K562 (cell line): Measurements from ENCODE around the gene PDZD2. TPM values are rescaled to one million over a fixed set of nuclear protein-coding genes. Genes with fewer than 3 reads are reported as not detected.

ENCODE experiments used
- ATAC-seq: fragments of 200-7000 bp; cut with Tn5 transposase; 3 replicates; pipeline ENCODE4 v1.9.1; 2020; ENCODE audit warnings: moderate library complexity
- BruUV-seq: library from RNA; stranded (reverse); fragments of 400-500 nt; replicated peaks from 2 replicates; lab custom pipeline; 2021; lab: Mats Ljungman, UMichigan
- CTCF ChIA-PET: fragments of 300-600 bp; formaldehyde crosslinking; extraction: SDS; loops from one replicate; lab custom pipeline; 2021; ENCODE audit warnings: low intra/inter-chr PET ratio; lab: Yijun Ruan, JAX
- POLR2A ChIA-PET: fragments of 300-600, 350-650 bp; sonication (Branson Sonifier 250); formaldehyde crosslinking; extraction: SDS; loops from one replicate; lab custom pipeline; 2021; ENCODE audit warnings: antibody characterized with exemption, inconsistent platforms; lab: Yijun Ruan, JAX
- DNase-seq, 4 experiments: peaks; one replicate each; pipeline versions ENCODE4 v3.0.0 to v3.0.0-alpha.2; 2011 to 2018; ENCODE audit warnings: low spot score in 3 of 4, mixed read lengths in 3 of 4; ENCODE audit errors: extremely low read depth in 1 of 4
- FAIRE-seq: peaks from 2 replicates; lab custom pipeline; 2011; peaks lifted over from hg19 to GRCh38; lab: Jason Lieb, UNC
- H2AFZ ChIP-seq: 2 replicates; pipeline ENCODE4 v1.6.0; 2011; ENCODE audit warnings: low read depth, low read length, control low read depth, inconsistent platforms
- H3K27ac ChIP-seq: fragments of 200-600 bp; 3 replicates; pipeline ENCODE4 v1.8.0; 2011; ENCODE audit warnings: low read depth, mild to moderate bottlenecking, control low read depth, inconsistent platforms, low read length, moderate library complexity, mixed read lengths; ENCODE audit errors: extremely low read depth
- H3K27me3 ChIP-seq, 2 experiments: fragments of 300-600 bp in 1 of 2; 2 replicates in 1 of 2; 3 replicates in 1 of 2; pipeline versions ENCODE4 v1.6.0 to v1.8.0; 2011; ENCODE audit warnings: inconsistent platforms in 2 of 2, low read length in 2 of 2, mild to moderate bottlenecking in 1 of 2, mixed read lengths in 1 of 2, moderate library complexity in 1 of 2; ENCODE audit not compliant: control insufficient read depth in 2 of 2, insufficient read depth in 2 of 2
- H3K36me3 ChIP-seq: fragments of 300-600 bp; 3 replicates; pipeline ENCODE4 v1.8.0; 2011; ENCODE audit warnings: mild to moderate bottlenecking, low read length, inconsistent platforms; ENCODE audit not compliant: control insufficient read depth, insufficient read depth
- H3K4me1 ChIP-seq, 2 experiments: fragments of 200-600 bp in 1 of 2; replicated peaks in 1 of 2; 2 replicates in 1 of 2; 3 replicates in 1 of 2; pipeline versions ENCODE4 v1.5.1 to v1.8.0; 2011; ENCODE audit warnings: inconsistent platforms in 2 of 2, low read length in 2 of 2, mild to moderate bottlenecking in 1 of 2, mixed read lengths in 1 of 2, moderate library complexity in 1 of 2; ENCODE audit not compliant: control insufficient read depth in 2 of 2, insufficient read depth in 2 of 2
- H3K4me2 ChIP-seq: 2 replicates; pipeline ENCODE4 v1.6.1; 2011; ENCODE audit warnings: low read length, control low read depth, inconsistent platforms, mixed read lengths; ENCODE audit not compliant: insufficient read depth
- H3K4me3 ChIP-seq: fragments of 200-600 bp; sonication (generic), shearing (Covaris generic); 2 replicates; pipeline ENCODE4 v1.5.1; 2016; ENCODE audit warnings: control low read depth, inconsistent platforms
- H3K79me2 ChIP-seq: fragments of 200-600 bp; 3 replicates; pipeline ENCODE4 v1.8.0; 2011; ENCODE audit warnings: low read length, inconsistent platforms; ENCODE audit not compliant: control insufficient read depth, insufficient read depth
- H3K9ac ChIP-seq, 2 experiments: 2 replicates each; pipeline versions ENCODE4 v1.6.0 to v1.6.1; 2011; ENCODE audit warnings: low read depth in 2 of 2, low read length in 2 of 2, control low read depth in 1 of 2, inconsistent platforms in 1 of 2, mild to moderate bottlenecking in 1 of 2, mixed read lengths in 1 of 2; ENCODE audit not compliant: insufficient read depth in 1 of 2
- H3K9me1 ChIP-seq: one replicate; pipeline ENCODE4 v1.6.0; 2011; ENCODE audit warnings: inconsistent platforms, mild to moderate bottlenecking, low read length, moderate library complexity; ENCODE audit not compliant: control insufficient read depth, insufficient read depth
- H3K9me3 ChIP-seq: replicated peaks from 2 replicates; pipeline ENCODE4 v1.5.1; 2011; ENCODE audit warnings: low read depth, low read length, inconsistent platforms; ENCODE audit not compliant: control insufficient read depth, insufficient read depth
- H4K20me1 ChIP-seq: replicated peaks from 2 replicates; pipeline ENCODE4 v1.6.1; 2011; ENCODE audit warnings: low read length, inconsistent platforms, mixed read lengths; ENCODE audit not compliant: control insufficient read depth, insufficient read depth
- C11orf30 ChIP-seq: fragments of 450-650 bp; IDR thresholded peaks from 2 replicates; pipeline ENCODE4 v1.6.1; 2016; ENCODE audit warnings: low read depth, mild to moderate bottlenecking
- ERF ChIP-seq: fragments of 450-650 bp; formaldehyde crosslinking; IDR thresholded peaks from 2 replicates; pipeline ENCODE4 v1.4.0; 2020; ENCODE audit warnings: mild to moderate bottlenecking, mixed read lengths
- GATAD2B ChIP-seq: fragments of 450-650 bp; IDR thresholded peaks from 2 replicates; pipeline ENCODE4 v1.6.1; 2017; ENCODE audit warnings: mild to moderate bottlenecking, borderline replicate concordance
- GTF2A2 ChIP-seq: IDR thresholded peaks from 2 replicates; pipeline ENCODE4 v1.6.1; 2016; ENCODE audit warnings: mild to moderate bottlenecking, missing genetic modification characterization, missing compliant biosample characterization
- HSF4 ChIP-seq: fragments of 250-450 bp; sonication (Bioruptor Pico); IDR thresholded peaks from 2 replicates; pipeline ENCODE4 v2.1.2; 2022; ENCODE audit warnings: mild to moderate bottlenecking, moderate library complexity, borderline replicate concordance
- KLF10 ChIP-seq: fragments of 250-450 bp; sonication (Bioruptor Pico); IDR thresholded peaks from 2 replicates; pipeline ENCODE4 v1.6.1; 2021; ENCODE audit warnings: matching md5 sums
- NR4A1 ChIP-seq, 2 experiments: fragments of 250-450 bp in 1 of 2; fragments of 450-650 bp in 1 of 2; sonication (Bioruptor Pico) in 1 of 2; IDR thresholded peaks; 2 replicates each; pipeline versions ENCODE4 v1.4.0 to v1.6.1; 2016 to 2020; ENCODE audit warnings: mild to moderate bottlenecking in 2 of 2, missing compliant biosample characterization in 1 of 2, missing genetic modification characterization in 1 of 2, moderate library complexity in 1 of 2
- SIRT6 ChIP-seq: IDR thresholded peaks from one replicate; pipeline ENCODE4 v1.6.1; 2012; ENCODE audit warnings: low read depth, mild to moderate bottlenecking, control low read depth, inconsistent platforms, low read length, moderate library complexity
- SRSF9 ChIP-seq: fragments of 200-400 bp; formaldehyde crosslinking; IDR thresholded peaks from 2 replicates; pipeline ENCODE4 v1.6.1; 2017; ENCODE audit warnings: low read depth, low read length, borderline replicate concordance
- TFAM ChIP-seq: fragments of 250-450 bp; sonication (Bioruptor Pico); conservative IDR thresholded peaks from 2 replicates; pipeline ENCODE4 v1.5.0; 2021; ENCODE audit warnings: mild to moderate bottlenecking, moderate library complexity
- ZNF174 ChIP-seq: fragments of 250-450 bp; sonication (Bioruptor Pico); IDR thresholded peaks from 2 replicates; pipeline ENCODE4 v1.4.0; 2020; ENCODE audit warnings: mild to moderate bottlenecking
- ZNF778 ChIP-seq: fragments of 450-650 bp; formaldehyde crosslinking; IDR thresholded peaks from 2 replicates; pipeline ENCODE4 v1.4.0; 2020; ENCODE audit warnings: mild to moderate bottlenecking, moderate library complexity
- WGBS: fragments of 100-300 bp; shearing (Covaris generic); methylation state at CpG from one replicate; pipeline ENCODE4 v1.1.6; 2016; ENCODE audit warnings: low coverage, mixed read lengths; ENCODE audit not compliant: insufficient coverage; ENCODE audit errors: missing lambda C conversion rate; 5-methylcytosine and 5-hydroxymethylcytosine counted together
- in situ Hi-C: fragments of 300-500 bp; cut with MboI; formaldehyde crosslinking; loops from 4 replicates; pipeline ENCODE4 v1.15.0; 2018; ENCODE audit warnings: inconsistent platforms, mixed read lengths
- intact Hi-C: fragments of 100-400 bp; cut with micrococcal nuclease; formaldehyde crosslinking; loops from 2 replicates; pipeline ENCODE4 v1.14.2; 2022
- polyA plus RNA-seq, 8 experiments: library from polyadenylated mRNA; depleted of rRNA in 4 of 8; stranded (reverse) in 5 of 8; unstranded in 3 of 8; fragments of >200 nt; fragmentation: Nextera tagmentation in 2 of 8; fragmentation: Illumina TruSeq in 1 of 8; extraction: Ambion mirVana in 2 of 8; extraction: Trizol in 1 of 8; gene quantifications; 2 replicates each; pipeline versions ENCODE4 v1.2.1 to v1.2.3, GENCODE V29; 2011 to 2014; ENCODE audit warnings: inconsistent platforms in 1 of 8, missing spikeins in 1 of 8
- total RNA-seq, 7 experiments: library from RNA; depleted of rRNA in 6 of 7; stranded (reverse); fragments of >200 nt in 6 of 7; fragmentation: Illumina TruSeq in 2 of 7; extraction: Trizol in 2 of 7; gene quantifications; 2 replicates each; pipeline versions ENCODE4 v1.2.1 to v1.2.3, GENCODE V29; 2011 to 2021; ENCODE audit warnings: low replicate concordance in 1 of 7
- TF ChIP-seq, protein P1 (sequence below): fragments of 250-450 bp; sonication (Bioruptor Pico); IDR thresholded peaks from 2 replicates; pipeline ENCODE4 v1.8.0; 2022; ENCODE audit warnings: moderate library complexity, mild to moderate bottlenecking, inconsistent platforms
- TF ChIP-seq, protein P2 (sequence below): fragments of 450-650 bp; formaldehyde crosslinking; IDR thresholded peaks from 2 replicates; pipeline ENCODE4 v1.4.0; 2020; ENCODE audit warnings: mild to moderate bottlenecking, moderate library complexity

The PDZD2 gene
- total and polyA plus RNA-seq, 9 of the 15 experiments (the other 6 are each of a cell fraction or from before 2014, with no cell fraction given): 0.02 to 0.08 (median 0.04) TPM; not detected in 6

DNA sequence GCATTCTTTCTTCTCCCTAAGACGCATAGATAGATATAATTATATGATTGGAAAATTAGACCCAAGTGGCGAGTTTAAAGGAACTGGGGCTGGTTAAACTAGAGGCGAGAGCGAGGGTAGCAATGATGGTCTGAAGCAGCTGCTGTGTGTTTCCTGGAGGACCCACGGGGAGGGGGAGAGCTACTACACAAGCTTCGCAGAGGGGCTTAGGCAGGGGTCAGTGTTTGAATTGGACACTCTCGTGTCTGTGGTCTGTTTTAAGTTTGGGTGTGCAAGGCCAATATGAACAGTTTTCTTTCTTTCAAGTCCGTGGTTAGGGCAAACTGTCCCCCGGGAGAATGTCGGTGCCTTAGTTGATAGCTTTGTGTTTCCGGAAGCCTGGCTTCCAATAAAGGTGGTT lies 43.1 kb downstream of the PDZD2 start (continued):
- TF ChIP-seq, protein P1, sequence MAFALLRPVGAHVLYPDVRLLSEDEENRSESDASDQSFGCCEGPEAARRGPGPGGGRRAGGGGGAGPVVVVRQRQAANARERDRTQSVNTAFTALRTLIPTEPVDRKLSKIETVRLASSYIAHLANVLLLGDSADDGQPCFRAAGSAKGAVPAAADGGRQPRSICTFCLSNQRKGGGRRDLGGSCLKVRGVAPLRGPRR (CRISPR knock-in tag): no peak
- TF ChIP-seq, protein P2, sequence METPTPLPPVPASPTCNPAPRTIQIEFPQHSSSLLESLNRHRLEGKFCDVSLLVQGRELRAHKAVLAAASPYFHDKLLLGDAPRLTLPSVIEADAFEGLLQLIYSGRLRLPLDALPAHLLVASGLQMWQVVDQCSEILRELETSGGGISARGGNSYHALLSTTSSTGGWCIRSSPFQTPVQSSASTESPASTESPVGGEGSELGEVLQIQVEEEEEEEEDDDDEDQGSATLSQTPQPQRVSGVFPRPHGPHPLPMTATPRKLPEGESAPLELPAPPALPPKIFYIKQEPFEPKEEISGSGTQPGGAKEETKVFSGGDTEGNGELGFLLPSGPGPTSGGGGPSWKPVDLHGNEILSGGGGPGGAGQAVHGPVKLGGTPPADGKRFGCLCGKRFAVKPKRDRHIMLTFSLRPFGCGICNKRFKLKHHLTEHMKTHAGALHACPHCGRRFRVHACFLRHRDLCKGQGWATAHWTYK (CRISPR knock-in tag): no peak
- no peak for TF ChIP-seq ERF
- TF ChIP-seq TFAM: no peak
- no peak for TF ChIP-seq ZNF778 (CRISPR knock-in tag)

DNA sequence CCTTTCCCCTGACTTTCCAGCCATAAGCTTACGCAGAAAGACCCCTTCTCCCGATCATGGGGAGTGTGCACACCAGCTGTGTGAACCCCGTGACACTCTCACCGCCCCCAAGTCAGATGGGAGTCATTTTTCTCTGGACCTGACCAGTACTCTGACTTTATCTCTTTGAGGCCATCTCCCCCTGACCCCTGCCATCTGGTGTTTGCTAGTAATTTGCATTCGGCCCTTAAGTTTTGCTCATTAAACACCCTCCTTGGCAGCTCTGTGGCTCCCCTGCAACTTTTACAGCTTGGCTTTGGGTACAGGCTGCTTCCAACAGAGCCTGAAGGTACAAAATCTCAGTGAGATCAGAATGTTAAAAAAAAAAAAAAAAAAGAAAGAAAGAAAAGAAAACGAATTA lies 43.9 kb downstream of the PDZD2 start:
- DNase-seq (no peak), ATAC-seq (no peak), FAIRE-seq (no peak)
- Histone ChIP-seq H3K4me3 (no peak overlapping the region), H3K27ac (no peak overlapping the region), H2AFZ (no peak overlapping the region), H3K79me2 (no peaks in the 10 kb centered on the region), H3K27me3 (peaks cover 7 to 22% of the 10 kb centered on the region in 2 experiments; a peak in 3 of 5 replicates), H3K9me1 (no peaks in the 10 kb centered on the region), H3K36me3 (no peaks in the 10 kb centered on the region), H4K20me1 (no peaks in the 10 kb centered on the region), H3K4me2 (no peak overlapping the region), H3K4me1 (no peaks in the 10 kb centered on the region), H3K9ac (no peak overlapping the region), H3K9me3 (no peaks in the 10 kb centered on the region)
- intact Hi-C loops: no loop called here
- 4% methylated on average over 6 of the region's 6 CpGs for WGBS
- ChIA-PET CTCF (no interaction called here), POLR2A (no interaction called here)
- no peak for TF ChIP-seq KLF10 (CRISPR knock-in tag)
- no peak for TF ChIP-seq GTF2A2 (tag)
- TF ChIP-seq C11orf30: no peak
- no peak for TF ChIP-seq HSF4
- no peak for TF ChIP-seq SIRT6
- no peak for TF ChIP-seq SRSF9
- TF ChIP-seq GATAD2B: no peak
- TF ChIP-seq NR4A1 (CRISPR knock-in tag; IDR thresholded peaks at IDR 0.05): no peak
- TF ChIP-seq NR4A1 (tag; IDR thresholded peaks at IDR 0.05): no peak
- no peak for TF ChIP-seq ZNF174 (CRISPR knock-in tag)
- BruUV-seq: no TSS peak
- in situ Hi-C loops: no loop called here
